Ureter (tissue), 1 donor: ENCODE data around the gene METTL16. TPM values are rescaled to one million over a fixed set of nuclear protein-coding genes. Genes with fewer than 3 reads are reported as not detected.

Experiments
- DNase-seq: peaks from one replicate; pipeline ENCODE4 v3.0.0-alpha.2; 2020; ENCODE audit warnings: low spot score
- total RNA-seq: library from RNA; stranded (reverse); gene quantifications from one replicate; pipeline ENCODE4 v1.2.4, GENCODE V29; 2023
- donor health status: DM: yes; HTN: yes; CAD: no.

Gene METTL16
- total RNA-seq, 1 donor from 2014 or later, result 52.2 TPM

DNA sequence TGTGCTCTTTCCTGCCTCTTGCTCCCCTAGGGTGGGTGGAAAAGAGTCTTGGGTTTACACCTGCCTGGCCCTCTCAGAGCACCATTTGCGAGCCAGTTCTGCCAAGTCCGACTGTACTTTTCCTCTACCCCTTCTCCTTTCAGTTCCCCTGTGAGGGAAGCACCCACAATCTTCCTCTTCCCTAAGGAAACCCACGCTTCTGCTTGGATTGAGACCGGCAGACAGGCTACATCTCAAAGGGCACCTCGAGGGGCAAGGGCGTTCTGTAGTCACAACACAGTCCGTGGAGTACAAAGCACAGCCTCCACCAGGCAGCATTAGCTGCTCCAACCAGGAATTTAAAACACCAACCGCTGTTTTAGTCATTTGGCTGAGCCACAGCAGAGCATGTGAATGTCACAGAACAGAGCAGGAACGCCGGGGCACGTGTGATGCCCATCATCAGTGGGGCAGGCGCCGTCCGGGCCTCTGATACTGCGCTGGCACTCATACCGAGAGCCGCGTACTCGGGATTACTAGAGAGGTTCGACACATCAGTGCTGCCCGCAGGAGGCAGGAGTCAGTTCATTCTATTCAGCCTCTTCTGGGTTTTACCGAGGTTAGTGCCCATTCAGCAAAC is 97.1 kb downstream of the METTL16 start:
- no peak for DNase-seq

GRCh38 chr17:2412561-2413021 is 99.1 kb downstream of the METTL16 start:
- DNase-seq, result no peak

DNA sequence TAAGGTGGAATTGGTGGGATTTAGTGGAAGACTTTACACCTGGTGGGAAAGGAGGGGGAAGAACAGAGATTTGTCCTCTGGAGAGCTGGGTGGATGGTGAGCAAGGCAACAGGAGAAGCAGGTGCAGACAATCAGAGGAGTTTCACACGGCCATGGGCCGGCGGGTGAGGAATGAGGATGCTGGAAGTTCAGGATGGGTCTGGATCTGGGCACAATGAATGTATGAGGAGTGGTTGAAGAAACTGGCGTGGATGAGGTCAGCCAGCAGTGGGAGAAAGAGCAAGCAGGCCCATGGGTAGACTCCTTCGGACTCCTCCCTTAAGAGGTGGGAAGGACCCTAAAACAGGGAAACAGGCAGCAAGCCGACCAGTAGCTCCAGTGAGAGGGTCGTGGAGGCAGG is 100.7 kb downstream of the METTL16 start:
- DNase-seq, result no peak

GRCh38 chr17:2406903-2407790 is 104.5 kb downstream of the METTL16 start:
- DNase-seq, result peak; percentile 86

DNA sequence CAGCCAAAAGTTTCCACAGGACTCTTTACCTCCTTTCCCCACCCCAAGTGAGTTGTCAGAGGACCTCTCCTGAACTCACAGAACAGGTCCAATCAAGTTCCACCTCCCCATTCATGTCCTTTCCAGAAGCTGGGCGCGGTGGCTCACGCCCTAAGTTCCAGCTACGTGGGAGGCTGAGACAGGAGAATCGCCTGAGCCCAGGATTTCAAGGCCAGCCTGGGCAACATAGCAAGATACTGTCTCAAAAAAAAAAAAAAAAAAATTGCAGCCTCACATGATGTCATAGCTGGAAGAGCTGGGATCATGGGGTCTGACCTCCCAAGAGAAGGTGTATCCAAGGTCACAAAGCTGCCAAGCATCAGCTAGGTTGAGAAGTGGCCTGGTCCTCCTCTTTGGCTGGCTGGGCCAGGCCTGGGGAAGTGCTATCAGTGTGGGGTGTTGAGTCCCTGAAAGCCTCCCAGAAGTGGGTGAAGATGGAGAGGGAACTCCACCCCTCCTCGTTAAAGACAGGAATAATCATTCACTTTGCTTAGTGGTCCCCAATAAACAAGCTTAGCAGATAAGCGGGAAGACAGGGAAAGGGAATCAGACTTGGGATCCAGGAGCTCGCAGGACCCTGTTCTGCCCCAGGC is 105.3 kb downstream of the METTL16 start:
- DNase-seq, result peak; percentile 67

GRCh38 chr17:2405247-2405926 is 106.3 kb downstream of the METTL16 start:
- DNase-seq, result no peak

- no peak for DNase-seq
These were observed 108.6 kb downstream of the METTL16 start for GRCh38 chr17:2403044-2403443.

- no peak for DNase-seq
These were observed 109.1 kb downstream of the METTL16 start for GRCh38 chr17:2402544-2402943.

GRCh38 chr17:2401426-2402221 is 110.1 kb downstream of the METTL16 start:
- peak; percentile 100 for DNase-seq

GRCh38 chr17:2400877-2401425 is 110.7 kb downstream of the METTL16 start, which contains the start of gene MNT:
Gene MNT (minus strand): TSS chr17:2401060. CDS start chr17:2400712, 348 bp downstream.
- DNase-seq, result peak; percentile 96

DNA sequence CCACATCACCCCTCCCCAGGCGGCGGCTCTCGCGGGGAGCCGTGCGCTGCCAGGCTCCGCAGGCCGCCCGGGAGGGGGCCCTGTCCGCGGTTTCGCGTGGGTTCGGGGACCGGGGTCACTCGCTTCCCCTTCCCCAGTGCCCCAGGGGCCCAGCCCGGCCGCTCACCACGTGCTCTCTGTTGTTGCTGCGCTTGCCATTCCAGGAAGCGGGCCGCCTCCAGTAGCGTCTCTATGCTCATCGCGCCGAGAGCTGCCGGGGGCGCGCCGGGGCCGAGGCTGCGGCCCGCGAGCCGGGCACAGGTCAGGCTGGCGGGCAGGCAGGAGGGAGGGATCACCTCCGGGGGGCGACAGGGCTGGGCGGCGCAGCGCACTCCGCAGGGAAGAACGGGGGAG is 111.2 kb downstream of the METTL16 start:
- DNase-seq, result no peak

DNA sequence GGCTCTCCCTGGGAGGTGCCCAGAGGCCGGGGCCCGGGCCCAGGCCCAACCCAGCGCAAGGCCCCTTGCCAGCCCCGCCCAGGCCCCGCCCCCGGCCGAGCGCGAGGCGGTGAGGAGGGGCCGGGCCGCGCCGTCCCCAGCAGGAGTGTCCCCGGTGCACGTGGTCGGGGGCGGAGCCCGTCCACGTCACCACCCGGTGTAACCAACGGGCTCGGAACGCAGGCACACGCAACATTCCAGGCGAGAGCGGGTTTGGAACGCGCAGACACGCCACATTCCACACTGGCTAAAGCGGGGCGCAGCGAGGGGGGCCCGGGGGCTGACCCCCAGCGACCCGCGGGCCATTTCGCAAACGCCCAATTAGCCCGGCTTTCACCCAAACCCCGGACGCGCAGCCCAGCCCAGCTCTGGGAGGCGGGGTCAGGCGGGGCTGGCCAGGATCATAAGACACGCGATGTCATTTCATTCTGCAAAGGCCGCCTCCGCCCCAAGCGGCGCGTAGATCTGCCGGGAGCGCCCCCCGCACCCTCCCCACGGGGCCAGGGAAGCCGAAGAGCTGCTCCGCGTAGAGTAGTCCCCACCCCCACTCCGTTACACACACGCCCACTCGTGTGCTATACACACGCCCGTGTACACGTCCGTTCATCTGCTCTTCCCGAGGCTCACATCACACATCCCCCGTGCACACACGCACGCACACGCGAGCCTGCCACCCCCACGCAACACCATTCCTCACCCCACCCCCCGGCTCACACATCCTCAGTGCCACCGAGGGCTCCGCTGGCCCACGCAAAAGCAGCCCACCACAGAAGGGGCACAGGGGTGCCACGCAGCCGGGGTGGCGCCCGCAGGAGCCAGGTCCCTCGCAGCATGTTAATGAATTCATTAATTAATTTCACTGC is 111.9 kb downstream of the METTL16 start:
- DNase-seq, result peak; percentile 95

DNA sequence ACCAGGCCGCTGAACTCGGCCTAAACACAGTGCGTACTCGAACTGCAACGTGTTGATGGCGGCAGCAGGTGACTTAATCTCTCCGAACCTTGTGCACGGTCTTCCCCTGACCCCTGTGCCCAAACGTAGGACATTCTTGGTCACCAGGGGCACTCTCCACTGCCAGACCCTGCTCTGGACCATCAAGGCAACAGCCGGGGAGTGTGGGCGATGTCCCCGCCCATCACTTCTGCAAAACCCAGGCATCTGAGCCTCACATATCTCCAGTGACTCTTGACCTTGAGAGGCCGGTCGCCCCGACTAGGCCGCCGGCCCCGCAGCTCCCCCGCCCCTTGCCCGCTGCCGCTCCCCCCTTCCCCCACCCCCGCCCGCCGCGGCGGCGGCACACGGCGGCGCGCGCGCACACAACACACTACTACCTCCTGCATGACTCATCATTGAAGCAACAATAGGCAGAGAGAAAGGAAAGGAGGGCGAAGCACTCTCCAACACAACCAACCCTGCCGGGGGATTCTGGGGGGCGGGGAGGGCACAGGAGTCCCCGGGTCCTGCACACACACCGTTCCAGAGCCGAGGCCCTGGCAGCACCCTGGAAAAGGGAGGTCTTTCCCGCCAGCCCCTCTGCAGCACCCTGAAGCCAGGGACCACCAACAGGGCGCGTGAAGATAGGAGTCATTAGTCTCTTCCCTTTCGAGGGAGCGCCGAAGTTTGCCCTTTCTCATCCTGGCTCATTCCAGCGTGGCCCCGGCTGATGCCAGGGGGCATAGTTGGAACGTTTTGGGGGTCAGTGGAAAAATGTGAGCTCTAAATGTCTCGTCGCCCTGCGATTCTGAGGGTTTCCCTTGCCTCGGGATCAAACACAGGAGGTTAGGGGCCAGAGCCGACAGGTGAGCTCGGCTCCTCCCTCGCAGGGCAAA is 112.8 kb downstream of the METTL16 start:
- DNase-seq, result peak; percentile 79

- DNase-seq, result no peak
These were observed 113.5 kb downstream of the METTL16 start for GRCh38 chr17:2398182-2398581.

DNA sequence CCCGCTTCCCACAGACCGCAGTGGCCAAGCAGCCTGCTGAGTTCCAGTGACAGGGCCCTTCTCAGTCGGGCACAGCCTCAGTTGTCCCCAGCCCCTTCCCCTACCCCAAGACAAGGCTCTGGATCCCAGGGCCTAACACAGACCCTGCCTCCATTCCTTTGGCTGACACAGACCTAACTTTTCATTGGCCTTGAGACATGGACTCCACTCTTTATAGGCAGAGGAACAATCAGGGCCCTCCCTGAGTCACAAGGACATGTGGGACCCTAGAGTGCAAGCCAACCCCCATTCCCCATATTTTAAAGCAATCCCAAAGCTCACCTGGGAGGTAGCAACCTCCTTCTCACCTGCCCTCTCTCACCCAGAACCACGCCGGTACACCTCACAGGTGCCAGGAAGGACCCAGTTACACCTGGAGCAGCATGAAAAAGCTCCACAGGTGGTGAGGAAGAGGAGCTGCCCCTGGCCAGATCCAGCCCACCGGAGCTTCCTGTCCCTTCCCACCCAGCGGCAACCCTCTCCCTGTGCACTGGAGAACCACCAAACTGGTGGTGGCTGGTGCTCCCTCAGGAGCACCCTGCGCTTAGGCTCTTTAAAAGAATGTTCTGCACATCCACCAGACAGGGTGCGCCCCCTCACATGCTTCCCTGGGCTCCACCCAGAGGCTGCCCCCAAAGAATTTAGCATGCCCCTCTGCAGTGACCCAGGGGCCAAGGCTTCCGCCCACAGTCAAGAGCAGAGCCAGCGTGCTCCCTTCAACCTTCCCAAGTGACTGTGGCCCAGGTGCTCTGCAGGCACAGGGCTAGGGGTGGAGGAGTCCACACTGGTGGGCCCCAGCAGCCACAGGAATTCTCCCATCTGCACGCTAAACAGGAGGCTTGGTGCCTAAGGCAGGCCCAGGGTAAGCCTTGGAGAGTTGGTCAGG is 114.2 kb downstream of the METTL16 start:
- DNase-seq, result no peak

- DNase-seq, result peak; percentile 95
These were observed 115.0 kb downstream of the METTL16 start for GRCh38 chr17:2396568-2397246.

DNA sequence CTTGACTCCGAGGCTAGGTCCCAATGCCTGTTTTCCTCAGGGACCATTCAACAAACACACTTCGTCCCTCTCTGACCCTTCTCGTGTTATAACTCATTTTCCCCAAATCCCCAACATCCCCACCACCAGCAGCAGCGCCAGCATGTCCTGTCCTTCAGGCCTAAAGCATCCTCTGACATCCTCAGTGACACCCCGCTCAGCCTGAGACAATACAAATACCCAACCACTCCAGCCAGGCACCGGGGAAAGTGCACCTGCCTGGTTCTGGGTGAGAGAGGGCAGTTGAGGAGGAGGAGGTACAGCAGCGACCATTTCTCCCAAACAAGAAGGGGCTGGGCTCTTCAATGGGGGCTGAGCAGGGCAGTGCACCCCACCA is 115.5 kb downstream of the METTL16 start:
- no peak for DNase-seq
